GM19452 (cell line): ENCODE measurements around the gene SLC22A31.
"Not testable (repeated sequence)": the region's sequence is repeated elsewhere in the genome, so short reads cannot be mapped to it uniquely, and the experiment has no call there.

Experiments used
- ATAC-seq: cut with Tn5 transposase; IDR thresholded peaks from one replicate; pipeline ENCODE4 v1.9.1; 2021; ENCODE audit not compliant: unreplicated experiment

SLC22A31 gene

DNA sequence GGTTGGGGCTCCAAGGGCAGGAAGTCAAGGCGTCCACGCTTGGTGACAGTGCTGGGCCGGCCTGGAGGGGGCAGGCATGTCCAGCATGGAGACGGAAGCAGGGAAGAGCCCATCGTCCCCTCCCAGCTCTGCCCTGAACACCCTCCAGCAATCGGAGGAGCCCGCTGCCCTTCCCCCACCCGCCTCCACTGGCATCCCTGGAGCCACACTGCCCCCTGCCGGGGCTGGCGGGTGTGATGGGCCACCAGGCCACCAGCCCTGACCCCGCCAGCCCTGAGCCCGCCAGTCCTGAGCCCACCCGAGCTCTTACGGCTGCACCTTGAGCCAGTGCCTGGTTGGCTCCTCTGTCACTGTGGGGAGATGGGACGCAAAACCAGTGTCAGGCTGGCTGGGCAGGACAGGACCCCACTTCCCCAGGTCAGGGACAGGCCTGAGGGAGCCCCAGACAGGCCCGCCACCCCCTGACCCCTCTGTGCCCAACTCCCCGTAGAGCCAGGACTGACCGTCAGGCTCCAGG lies 32.9 kb downstream of the SLC22A31 start:
- no peak for ATAC-seq

- no peak for ATAC-seq
These were observed 33.5 kb downstream of the SLC22A31 start for GRCh38 chr16:89166696-89167424.

GRCh38 chr16:89165681-89165979 lies 34.7 kb downstream of the SLC22A31 start:
- not testable (repeated sequence) for ATAC-seq

DNA sequence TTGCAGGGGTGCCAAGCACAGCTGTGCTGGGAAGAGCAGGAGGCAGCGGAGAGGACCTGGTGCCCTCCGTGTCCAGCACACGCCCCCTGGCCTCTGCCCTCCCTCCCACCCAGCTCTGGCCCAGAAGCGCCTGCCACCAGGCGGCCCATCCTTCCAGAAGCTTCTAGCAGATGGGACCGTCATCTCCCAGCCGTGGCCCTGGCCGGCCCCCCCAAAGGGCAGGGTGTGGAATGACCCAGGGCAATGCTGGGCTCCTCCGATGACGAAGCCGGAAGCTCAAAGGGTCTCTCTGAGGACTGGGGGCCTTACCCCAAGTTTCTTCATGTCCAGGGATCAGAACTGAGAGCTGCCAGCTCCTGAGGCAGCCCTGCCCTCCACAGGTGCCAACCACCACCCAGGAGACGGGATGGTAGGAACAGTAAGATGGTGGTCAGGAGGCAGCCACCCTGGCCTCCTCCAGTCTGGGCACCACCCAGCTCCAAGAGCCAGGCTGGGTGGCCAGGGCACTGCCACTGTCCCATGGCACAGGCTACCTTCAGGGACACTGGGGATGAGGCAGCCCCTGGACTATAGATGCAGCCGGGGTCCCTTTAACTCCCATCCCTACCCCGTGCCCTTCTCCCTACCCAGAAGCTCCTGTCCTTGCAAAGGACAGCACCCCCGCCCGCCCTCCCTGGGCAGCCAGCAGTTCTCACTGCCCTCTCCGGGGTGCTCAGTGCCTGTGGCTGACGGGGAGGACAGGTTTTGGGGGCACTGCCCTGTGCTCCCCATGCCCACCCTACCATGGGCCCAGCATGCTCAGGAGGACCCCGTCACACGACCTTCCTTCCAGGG lies 35.3 kb downstream of the SLC22A31 start:
- ATAC-seq, result no peak

DNA sequence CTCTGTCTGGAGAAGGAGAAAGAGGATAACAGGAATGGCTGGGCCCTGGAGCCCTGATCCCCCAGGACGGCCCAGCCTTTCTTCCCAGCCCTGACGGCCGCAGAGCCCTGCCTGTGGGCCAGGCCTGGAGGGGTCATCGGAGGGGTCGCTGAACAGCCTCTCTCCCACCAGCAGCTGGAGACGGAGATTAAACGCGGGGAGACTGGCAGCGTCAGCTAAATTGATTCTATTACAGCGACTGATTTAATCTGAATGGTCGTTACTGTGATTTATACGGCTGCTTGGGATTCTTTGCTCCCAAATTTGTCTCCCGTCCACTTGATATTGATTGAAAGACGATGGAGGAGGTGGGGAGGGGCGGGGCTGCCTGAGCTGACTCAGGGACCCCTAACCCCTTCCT lies 35.9 kb downstream of the SLC22A31 start:
- ATAC-seq, result no peak

DNA sequence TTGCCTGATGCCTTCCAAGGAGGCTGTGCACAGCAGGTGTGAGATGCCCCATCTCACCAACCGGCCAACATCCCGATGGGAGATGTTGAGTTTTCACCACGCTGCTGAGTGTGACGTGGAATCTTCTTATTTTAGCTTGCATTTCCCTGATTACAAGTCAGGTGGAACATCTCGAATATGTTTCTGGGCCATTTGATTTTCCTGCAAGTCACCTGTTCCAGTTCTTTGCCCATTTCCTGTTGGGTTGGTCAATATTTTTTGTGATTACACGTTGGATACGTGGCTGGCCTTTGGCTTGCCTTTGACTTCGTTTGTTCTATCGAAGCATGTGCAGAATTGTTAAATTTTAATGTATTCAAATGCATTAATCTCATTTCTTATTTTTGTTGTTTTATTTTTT lies 37.0 kb downstream of the SLC22A31 start:
- ATAC-seq, result no peak

DNA sequence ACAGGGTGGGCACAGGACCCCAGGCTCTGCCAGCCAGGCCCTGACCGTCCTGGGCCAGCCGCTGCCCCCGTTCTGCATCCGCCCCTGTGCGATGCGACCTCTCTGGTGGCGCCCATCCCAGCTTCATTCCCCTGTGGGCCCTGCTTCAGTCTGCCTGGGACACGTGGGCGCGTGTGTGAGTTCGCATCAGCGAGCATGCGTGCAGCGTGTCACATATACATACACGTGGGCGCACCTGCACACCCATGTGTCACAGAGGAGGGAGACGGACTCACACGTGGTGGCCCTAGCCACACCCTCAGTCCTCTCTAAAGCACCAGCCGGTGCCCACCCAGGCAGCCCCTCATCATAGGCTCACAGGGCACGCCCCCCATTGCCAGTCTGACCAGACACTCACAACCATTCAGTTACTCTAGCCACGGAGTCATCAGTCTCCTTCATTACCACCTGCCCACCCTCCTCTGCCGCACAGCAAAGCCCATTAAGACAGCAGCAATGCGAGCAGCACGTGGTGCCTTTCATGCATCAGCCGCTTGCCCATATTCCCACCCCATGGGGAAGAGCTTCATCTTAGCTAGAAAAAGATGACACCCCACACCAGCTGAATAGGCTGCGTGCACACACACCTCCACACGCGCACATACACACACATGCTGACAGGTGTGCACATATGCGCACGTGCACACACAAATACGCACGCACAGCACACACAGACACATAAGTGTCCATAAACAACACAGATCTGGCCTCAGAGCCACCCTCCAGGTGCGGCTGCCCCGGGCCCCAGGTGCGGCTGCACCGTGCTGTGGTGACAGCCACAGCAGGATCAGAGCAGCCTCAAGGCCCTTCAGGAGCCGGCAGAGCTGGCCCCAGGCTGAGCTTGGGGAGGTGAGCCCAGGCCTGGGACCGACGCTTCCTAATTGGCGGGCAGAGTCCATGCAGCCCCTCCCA lies 38.3 kb downstream of the SLC22A31 start:
- ATAC-seq, result no peak

DNA sequence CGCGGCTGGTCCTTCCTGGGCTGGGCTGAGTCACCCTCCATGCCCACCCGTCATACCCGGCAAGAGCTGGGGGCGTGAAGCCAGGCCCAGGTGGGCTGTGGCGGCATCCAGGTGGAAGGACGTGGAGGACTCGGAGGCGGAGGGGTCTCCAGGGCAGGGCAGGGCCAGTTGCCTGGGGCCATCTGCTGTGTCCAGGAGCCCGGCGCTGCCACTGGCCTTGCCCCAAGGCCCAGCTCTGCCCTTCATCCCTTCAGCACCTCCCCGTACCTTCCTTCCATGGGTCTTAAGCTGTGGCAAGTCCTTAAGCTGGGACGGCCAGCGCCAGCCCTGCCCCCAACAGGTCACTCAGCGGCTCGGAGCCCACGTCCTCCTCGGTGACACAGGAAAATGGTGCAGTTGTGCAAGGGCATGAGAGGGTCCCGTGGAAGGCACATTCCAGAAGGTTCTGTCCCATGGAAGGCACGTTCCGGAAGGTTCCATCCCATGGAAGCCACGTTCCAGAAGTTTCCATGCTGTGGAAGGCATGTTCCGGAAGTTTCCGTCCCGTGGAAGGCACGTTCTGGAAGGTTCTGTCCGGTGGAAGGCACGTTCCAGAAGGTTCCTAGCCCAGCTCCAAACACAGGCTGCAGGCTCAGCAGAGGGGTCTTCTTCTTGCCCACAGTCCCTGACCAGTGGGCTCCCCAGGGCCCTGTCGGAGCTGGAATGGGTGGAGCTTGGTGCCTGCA lies 39.2 kb downstream of the SLC22A31 start:
- ATAC-seq, result no peak

GRCh38 chr16:89159850-89160354 lies 40.4 kb downstream of the SLC22A31 start:
- ATAC-seq, result no peak

DNA sequence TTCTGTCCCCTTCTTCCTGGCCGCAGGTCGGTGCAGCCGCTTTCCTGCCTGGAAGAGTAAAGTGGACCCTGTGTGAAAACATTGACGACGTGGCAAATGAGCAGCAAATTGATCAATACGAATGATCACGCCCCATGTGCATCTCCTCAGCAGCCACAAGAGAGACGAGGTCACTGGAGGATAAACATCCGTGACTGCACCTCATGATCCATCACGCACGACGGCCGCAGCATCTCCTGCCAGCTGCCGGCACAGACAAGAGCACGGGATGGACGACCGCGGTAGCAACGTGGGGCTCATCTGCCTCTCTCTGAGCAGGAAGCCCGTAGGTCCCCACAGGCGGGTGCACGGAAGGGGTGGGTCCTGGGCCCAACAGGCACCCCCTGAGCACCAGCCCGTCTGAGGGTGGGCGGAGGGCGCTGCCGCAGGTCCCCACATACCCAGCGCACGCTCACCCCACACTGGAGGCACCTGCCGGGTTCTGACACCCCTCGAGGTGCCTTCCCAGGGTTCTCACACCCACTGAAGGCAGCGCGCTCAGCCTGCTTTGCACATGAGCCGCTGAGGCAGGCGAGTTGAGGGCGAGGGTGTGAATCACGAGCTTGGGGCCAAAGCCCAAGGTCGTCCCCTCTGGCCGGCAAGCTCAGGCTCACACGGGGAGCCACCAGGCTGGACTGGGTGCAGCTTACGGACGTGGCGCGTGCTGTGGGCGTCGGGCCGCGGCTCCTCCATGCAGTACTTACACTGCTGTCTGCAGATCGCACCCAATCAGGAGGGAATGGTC lies 41.1 kb downstream of the SLC22A31 start:
- no peak for ATAC-seq

DNA sequence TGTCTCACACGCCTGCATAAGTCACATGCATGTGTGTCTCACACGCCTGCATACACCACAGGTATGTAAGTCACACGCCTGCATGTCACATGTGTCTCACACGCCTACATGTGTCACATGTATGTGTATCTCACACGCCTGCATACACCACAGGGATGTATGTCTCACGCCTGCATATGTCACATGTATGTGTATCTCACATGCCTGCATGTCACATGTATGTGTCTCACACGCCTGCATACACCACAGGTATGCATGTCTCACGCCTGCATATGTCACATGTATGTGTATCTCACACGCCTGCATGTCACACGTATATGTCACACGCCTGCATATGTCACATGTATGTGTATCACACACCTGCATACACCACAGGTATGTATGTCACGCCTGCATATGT lies 42.6 kb downstream of the SLC22A31 start:
- ATAC-seq, result no peak

GRCh38 chr16:89156740-89157645 lies 43.3 kb downstream of the SLC22A31 start:
- ATAC-seq, result no peak

- ATAC-seq, result no peak
These were observed 44.2 kb downstream of the SLC22A31 start for GRCh38 chr16:89155851-89156739.

GRCh38 chr16:89155184-89155679 lies 45.1 kb downstream of the SLC22A31 start:
- no peak for ATAC-seq

- no peak for ATAC-seq
These were observed 45.8 kb downstream of the SLC22A31 start for GRCh38 chr16:89154390-89155183.

DNA sequence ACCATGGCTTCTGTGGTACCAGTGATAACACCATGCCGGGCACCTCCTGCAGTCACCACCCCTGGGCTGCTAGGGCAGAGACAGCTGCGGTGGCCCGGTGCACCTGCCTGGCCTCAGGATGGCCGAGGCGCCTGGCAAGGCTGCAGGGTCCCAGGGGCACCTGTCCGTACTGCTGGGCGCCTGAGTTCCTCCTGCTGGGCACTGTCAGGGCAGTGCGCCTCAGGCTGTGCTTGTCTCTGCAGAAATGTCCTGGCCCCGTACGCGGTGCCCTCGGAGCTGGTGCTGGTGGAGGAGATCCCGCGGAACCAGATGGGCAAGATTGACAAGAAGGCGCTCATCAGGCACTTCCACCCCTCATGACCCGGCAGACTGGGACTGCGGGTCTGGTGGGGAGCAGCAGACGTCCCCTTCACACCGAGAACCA lies 46.5 kb downstream of the SLC22A31 start:
- ATAC-seq, result no peak
